Fibroblast of skin of right quadriceps (primary cell): ENCODE data around the gene MRPL54.

Experiments used
- DNase-seq: peaks from one replicate; pipeline ENCODE4 v3.0.0-alpha.2; 2013

Gene MRPL54

GRCh38 chr19:3770136-3770999 lies 7.9 kb downstream of the MRPL54 start:
- DNase-seq: no peak

GRCh38 chr19:3771000-3771905 lies 8.8 kb downstream of the MRPL54 start:
- no peak for DNase-seq

GRCh38 chr19:3771906-3772455 lies 9.5 kb downstream of the MRPL54 start, which contains the start of gene RAX2:
Gene RAX2, minus strand, starts transcription at chr19:3772228. Its CDS starts 486 bp downstream, at chr19:3771742.
- DNase-seq: no peak

GRCh38 chr19:3773814-3774515 lies 11.5 kb downstream of the MRPL54 start:
- DNase-seq: no peak

- no peak for DNase-seq
Measured at GRCh38 chr19:3774621-3775373, 12.3 kb downstream of the MRPL54 start.

GRCh38 chr19:3775374-3775711 lies 12.9 kb downstream of the MRPL54 start:
- DNase-seq: no peak

GRCh38 chr19:3775831-3776230 lies 13.3 kb downstream of the MRPL54 start:
- no peak for DNase-seq

GRCh38 chr19:3776479-3777040 lies 14.1 kb downstream of the MRPL54 start:
- DNase-seq: no peak

GRCh38 chr19:3778104-3778867 lies 15.8 kb downstream of the MRPL54 start:
- DNase-seq: no peak

- no peak for DNase-seq
Measured at GRCh38 chr19:3778899-3779723, 16.6 kb downstream of the MRPL54 start.

GRCh38 chr19:3780786-3781304 lies 18.4 kb downstream of the MRPL54 start:
- DNase-seq: no peak

- DNase-seq: no peak
Measured at GRCh38 chr19:3781603-3782002, 19.1 kb downstream of the MRPL54 start.

- no peak for DNase-seq
Measured at GRCh38 chr19:3782330-3782729, 19.8 kb downstream of the MRPL54 start.

- DNase-seq: no peak
Measured at GRCh38 chr19:3782903-3783302, 20.4 kb downstream of the MRPL54 start.

GRCh38 chr19:3783660-3784584 lies 21.4 kb downstream of the MRPL54 start:
- no peak for DNase-seq

- DNase-seq: no peak
Measured at GRCh38 chr19:3784607-3785450, 22.3 kb downstream of the MRPL54 start.

- DNase-seq: no peak
Measured at GRCh38 chr19:3785451-3785937, 23.0 kb downstream of the MRPL54 start.
